ENCODE results near the gene IGF2BP3.
A peak's percentile ranks its signal among the peaks of the same experiment; 100 is the strongest.
"Not testable (repeated sequence)": the region's sequence is repeated elsewhere in the genome, so short reads cannot be mapped to it uniquely, and the experiment has no call there.

Gene IGF2BP3

DNA sequence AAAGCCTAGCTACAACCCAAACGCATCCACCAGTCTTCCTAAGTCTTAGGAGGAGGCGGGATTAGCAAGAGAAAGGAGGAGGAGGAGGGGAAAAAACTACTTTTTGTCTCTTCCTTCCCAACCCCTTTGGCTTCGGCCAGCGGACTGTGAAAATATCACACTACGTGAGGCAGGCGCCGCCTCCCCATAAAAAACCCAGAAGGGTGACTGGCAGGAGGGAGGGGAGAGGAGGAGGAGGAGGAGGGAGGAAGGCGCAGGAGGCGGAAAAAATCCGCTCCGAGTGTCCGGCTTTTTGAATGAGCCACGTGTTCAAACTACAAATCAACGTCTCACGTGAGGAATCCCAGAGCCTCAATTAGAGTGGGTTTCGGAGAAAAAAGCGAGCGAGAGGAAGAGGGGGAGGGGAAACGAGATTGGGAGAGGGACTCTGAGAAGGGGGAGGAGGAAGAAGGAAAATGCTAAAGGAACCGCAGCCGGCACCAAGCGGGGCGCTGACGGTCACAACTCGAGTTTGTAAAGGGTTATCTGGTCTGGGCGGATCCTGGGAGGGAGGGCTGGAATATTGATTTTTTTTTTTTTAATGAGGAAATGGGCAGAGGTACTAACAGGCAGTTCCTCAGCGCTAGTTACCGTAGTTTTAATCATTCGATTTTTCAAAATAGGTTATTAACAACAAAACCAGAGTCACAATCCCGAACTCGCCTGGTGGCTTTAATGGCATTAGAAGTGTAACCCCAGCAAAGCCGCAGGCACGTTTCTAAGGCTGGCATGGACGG is at the start of gene IGF2BP3:
TSS of gene IGF2BP3 (minus strand) at position 162 of the 776 bp plus-strand sequence. CDS start 381 bp downstream, outside the sequence.
- Histone ChIP-seq H3K9me3 (no peaks in the 10 kb centered on the region), H3K27ac (no peak within 1 kb of the TSS), H3K36me3 (no peaks in the 10 kb centered on the region), H3K4me3 (ENCODE audit: low read depth in 1 of 2, low read length in 1 of 2) (peak within 1 kb of the TSS; percentile 61 to 95), H3K27me3 (peaks cover 100% of the 10 kb centered on the region), H3K4me1 (ENCODE audit: control insufficient read depth in 1 of 2, insufficient read depth in 1 of 2, low read depth in 1 of 2, low read length in 1 of 2) (peaks cover 60 to 63% of the 10 kb centered on the region in 2 experiments)
- TF ChIP-seq, protein P1, sequence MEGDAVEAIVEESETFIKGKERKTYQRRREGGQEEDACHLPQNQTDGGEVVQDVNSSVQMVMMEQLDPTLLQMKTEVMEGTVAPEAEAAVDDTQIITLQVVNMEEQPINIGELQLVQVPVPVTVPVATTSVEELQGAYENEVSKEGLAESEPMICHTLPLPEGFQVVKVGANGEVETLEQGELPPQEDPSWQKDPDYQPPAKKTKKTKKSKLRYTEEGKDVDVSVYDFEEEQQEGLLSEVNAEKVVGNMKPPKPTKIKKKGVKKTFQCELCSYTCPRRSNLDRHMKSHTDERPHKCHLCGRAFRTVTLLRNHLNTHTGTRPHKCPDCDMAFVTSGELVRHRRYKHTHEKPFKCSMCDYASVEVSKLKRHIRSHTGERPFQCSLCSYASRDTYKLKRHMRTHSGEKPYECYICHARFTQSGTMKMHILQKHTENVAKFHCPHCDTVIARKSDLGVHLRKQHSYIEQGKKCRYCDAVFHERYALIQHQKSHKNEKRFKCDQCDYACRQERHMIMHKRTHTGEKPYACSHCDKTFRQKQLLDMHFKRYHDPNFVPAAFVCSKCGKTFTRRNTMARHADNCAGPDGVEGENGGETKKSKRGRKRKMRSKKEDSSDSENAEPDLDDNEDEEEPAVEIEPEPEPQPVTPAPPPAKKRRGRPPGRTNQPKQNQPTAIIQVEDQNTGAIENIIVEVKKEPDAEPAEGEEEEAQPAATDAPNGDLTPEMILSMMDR (IDR thresholded peaks at IDR 0.05), result no peak

DNA sequence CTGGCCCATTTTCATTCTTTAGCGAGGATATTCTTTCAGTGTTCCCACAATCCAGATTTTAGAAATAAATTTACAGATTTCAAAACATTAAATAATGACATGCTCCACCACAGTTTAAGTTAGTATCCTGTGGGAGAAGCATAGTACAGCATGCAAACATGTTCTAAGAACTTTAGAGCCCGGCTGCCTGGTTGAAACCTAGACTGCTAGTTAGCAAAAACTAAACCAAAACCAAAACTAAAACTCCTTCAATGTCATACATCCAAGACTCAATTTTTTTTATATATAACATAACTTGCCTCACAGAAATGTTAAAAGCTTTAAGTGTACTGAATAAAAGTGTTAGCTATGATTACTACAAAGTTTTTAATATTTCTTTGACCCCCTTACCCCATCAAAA is 44.5 kb upstream of the IGF2BP3 start:
- Histone ChIP-seq H3K4me1 (ENCODE audit: control insufficient read depth in 1 of 2, insufficient read depth in 1 of 2, low read depth in 1 of 2, low read length in 1 of 2) (peaks cover 0 to 3% of the 10 kb centered on the region in 2 experiments), H3K36me3 (peaks cover 95% of the 10 kb centered on the region), H3K27ac (peak overlapping the region; percentile 21), H3K4me3 (ENCODE audit: low read depth in 1 of 2, low read length in 1 of 2) (no peak overlapping the region), H3K9me3 (no peaks in the 10 kb centered on the region), H3K27me3 (no peaks in the 10 kb centered on the region)
- TF ChIP-seq, protein P1 (IDR thresholded peaks at IDR 0.05), result no peak

DNA sequence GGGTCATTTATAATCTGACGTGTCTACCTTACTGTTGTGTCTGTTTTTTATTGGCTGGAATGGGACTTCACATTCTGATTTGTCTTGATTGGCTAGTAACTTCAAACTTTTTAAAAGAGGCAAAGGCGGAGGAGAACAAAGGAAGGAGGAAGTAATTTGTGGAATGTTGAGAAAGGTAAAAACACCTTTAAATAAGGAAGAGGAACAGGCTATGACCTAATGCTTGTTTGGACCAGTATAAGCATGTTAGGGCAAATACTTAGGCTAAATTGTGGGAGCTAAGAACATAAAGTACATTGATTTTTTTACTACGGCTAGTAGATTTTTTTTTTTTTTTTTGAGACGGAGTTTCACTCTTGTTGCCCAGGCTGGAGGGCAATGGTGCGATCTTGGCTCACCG is 43.5 kb upstream of the IGF2BP3 start:
- not testable (repeated sequence) for H3K27me3 ChIP-seq; H3K4me3 ChIP-seq (ENCODE audit: low read depth in 1 of 2, low read length in 1 of 2); H3K9me3 ChIP-seq; H3K4me1 ChIP-seq (ENCODE audit: control insufficient read depth in 1 of 2, insufficient read depth in 1 of 2, low read depth in 1 of 2, low read length in 1 of 2)
- peak overlapping the region; percentile 38 for H3K27ac ChIP-seq
- peaks cover 95% of the 10 kb centered on the region for H3K36me3 ChIP-seq

DNA sequence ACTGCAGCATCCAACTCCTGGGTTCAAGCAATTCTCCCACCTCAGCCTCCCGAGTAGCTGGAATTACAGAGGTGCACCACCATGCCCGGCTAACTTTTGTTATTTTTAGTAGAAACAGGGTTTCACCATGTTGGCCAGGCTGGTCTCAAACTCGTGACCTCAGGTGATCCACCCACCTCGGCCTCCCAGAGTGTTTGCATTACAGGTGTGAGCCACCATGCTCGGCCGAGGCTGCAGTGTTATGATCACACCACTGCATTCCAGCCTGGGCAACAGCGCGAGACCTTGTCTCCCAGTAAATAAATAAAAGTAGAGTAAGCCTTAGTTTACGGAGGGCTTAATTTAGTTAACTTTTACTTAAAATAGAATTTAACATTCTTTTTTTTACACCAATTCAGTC is 23.7 kb upstream of the IGF2BP3 start:
- Histone ChIP-seq H3K9me3 (no peaks in the 10 kb centered on the region), H3K27me3 (no peaks in the 10 kb centered on the region), H3K27ac (no peak overlapping the region), H3K36me3 (peaks cover 7% of the 10 kb centered on the region), H3K4me3 (ENCODE audit: low read depth in 1 of 2, low read length in 1 of 2) (no peak overlapping the region), H3K4me1 (ENCODE audit: control insufficient read depth in 1 of 2, insufficient read depth in 1 of 2, low read depth in 1 of 2, low read length in 1 of 2) (peaks cover 13 to 21% of the 10 kb centered on the region in 2 experiments)
- TF ChIP-seq, protein P1 (IDR thresholded peaks at IDR 0.05), result no peak

DNA sequence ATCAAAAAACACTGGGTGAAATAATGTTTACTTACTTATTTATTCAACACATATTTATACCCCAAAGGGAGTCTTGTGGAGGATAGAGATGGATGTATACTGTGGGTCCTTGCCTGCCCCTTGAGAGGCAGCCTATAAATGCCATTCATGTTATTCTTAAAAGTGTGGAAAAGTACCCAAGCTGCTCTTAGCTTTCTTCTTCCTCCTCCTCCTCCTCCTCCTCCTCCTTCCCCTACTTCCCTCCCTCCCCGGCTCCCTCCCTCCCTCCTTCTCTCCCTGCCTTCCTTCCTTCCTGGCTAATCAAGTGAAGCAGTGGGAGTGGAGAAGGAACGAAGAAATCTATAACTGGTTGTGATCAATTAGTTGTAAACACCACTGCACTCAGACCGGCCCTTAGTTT is 21.2 kb upstream of the IGF2BP3 start:
- Histone ChIP-seq H3K36me3 (peaks cover 7% of the 10 kb centered on the region), H3K4me1 (ENCODE audit: control insufficient read depth in 1 of 2, insufficient read depth in 1 of 2, low read depth in 1 of 2, low read length in 1 of 2) (peaks cover 9 to 12% of the 10 kb centered on the region in 2 experiments), H3K4me3 (ENCODE audit: low read depth in 1 of 2, low read length in 1 of 2) (peak overlapping the region in 1 of 2 experiments; percentile 69), H3K27me3 (no peaks in the 10 kb centered on the region), H3K9me3 (no peaks in the 10 kb centered on the region), H3K27ac (no peak overlapping the region)
- TF ChIP-seq, protein P1 (IDR thresholded peaks at IDR 0.05), result no peak

DNA sequence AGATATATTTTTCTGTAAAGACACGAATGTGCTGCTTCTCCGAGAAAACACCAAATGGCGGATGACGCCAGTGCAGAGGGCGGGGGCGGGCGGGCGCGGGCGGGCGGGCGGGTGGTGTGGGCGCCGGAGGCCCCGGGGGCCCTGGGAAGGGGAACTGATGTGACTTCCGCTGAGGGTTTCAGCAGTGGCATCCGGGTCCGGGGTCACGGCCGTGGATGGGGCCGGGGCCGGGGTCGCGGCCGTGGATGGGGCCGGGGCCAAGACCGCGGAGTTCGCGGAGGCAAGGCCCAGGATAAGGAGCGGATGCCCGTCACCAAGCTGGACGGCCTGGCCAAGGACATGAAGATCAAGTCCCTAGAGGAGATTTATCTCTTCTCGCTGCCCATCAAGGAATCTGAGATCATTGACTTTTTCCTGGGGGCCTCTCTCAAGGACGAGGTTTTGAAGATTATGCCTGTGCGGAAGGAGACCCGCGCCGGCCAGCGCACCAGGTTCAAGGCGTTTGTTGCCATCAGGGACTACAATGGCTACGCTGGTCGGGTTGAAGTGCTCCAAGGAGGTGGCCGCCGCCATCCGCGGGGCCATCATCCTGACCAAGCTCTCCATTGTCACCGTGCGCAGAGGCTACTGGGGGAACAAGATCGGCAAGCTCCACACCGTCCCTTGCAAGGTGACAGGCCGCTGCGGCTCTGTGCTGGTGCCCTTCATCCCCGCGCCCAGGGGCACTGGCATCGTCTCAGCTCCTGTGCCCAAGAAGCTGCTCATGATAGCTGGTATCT is 20.3 kb upstream of the IGF2BP3 start:
- Histone ChIP-seq H3K27ac (peak overlapping the region; percentile 74), H3K4me3 (ENCODE audit: low read depth in 1 of 2, low read length in 1 of 2) (peak overlapping the region; percentile 61 to 69), H3K27me3 (peaks cover 7% of the 10 kb centered on the region), H3K4me1 (ENCODE audit: control insufficient read depth in 1 of 2, insufficient read depth in 1 of 2, low read depth in 1 of 2, low read length in 1 of 2) (peaks cover 9 to 12% of the 10 kb centered on the region in 2 experiments), H3K9me3 (no peaks in the 10 kb centered on the region), H3K36me3 (peaks cover 7% of the 10 kb centered on the region)
- TF ChIP-seq, protein P1 (IDR thresholded peaks at IDR 0.05), result no peak

DNA sequence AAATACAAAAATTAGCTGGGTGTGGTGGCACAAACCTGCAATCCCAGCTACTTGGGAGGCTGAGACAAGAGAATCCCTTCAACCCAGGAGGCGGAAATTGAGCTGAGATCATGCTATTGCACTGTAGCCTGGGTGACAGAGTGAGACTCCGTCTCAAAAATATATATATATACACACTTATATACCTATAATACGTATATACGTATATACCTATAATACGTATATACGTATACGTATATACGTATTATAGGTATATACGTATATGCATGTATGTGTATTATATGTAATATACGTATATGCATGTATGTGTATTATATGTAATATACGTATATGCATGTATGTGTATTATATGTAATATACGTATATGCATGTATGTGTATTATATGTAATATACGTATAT is 18.4 kb upstream of the IGF2BP3 start:
- peaks cover 9 to 12% of the 10 kb centered on the region in 2 experiments for H3K4me1 ChIP-seq (ENCODE audit: control insufficient read depth in 1 of 2, insufficient read depth in 1 of 2, low read depth in 1 of 2, low read length in 1 of 2)
- not testable (repeated sequence) for H3K4me3 ChIP-seq (ENCODE audit: low read depth in 1 of 2, low read length in 1 of 2); H3K27ac ChIP-seq; H3K36me3 ChIP-seq; H3K9me3 ChIP-seq
- peaks cover 16% of the 10 kb centered on the region for H3K27me3 ChIP-seq

All from neutrophil (primary cell).